ENCODE results near the gene PTPRT.

PTPRT gene

GRCh38 chr20:42795111-42795695 lies 394.5 kb downstream of the PTPRT start:
- DNase-seq (ENCODE audit: low spot score), result no peak

- DNase-seq (ENCODE audit: low spot score), result no peak
Measured at GRCh38 chr20:42792052-42792451, 397.7 kb downstream of the PTPRT start.

GRCh38 chr20:42790111-42790510 lies 399.6 kb downstream of the PTPRT start:
- DNase-seq (ENCODE audit: low spot score), result no peak

GRCh38 chr20:42788707-42789106 lies 401.0 kb downstream of the PTPRT start:
- DNase-seq (ENCODE audit: low spot score), result no peak

GRCh38 chr20:42785041-42785440 lies 404.7 kb downstream of the PTPRT start:
- no peak for DNase-seq (ENCODE audit: low spot score)

- DNase-seq (ENCODE audit: low spot score), result no peak
Measured at GRCh38 chr20:42779216-42779615, 410.5 kb downstream of the PTPRT start.

- no peak for DNase-seq (ENCODE audit: low spot score)
Measured at GRCh38 chr20:42775866-42776265, 413.8 kb downstream of the PTPRT start.

- no peak for DNase-seq (ENCODE audit: low spot score)
Measured at GRCh38 chr20:42775037-42775436, 414.7 kb downstream of the PTPRT start.

- no peak for DNase-seq (ENCODE audit: low spot score)
Measured at GRCh38 chr20:42763015-42763414, 426.7 kb downstream of the PTPRT start.

GRCh38 chr20:42756991-42757390 lies 432.7 kb downstream of the PTPRT start:
- no peak for DNase-seq (ENCODE audit: low spot score)

GRCh38 chr20:42754706-42755105 lies 435.0 kb downstream of the PTPRT start:
- DNase-seq (ENCODE audit: low spot score), result no peak

- DNase-seq (ENCODE audit: low spot score), result no peak
Measured at GRCh38 chr20:42752620-42753019, 437.1 kb downstream of the PTPRT start.

GRCh38 chr20:42749556-42749955 lies 440.1 kb downstream of the PTPRT start:
- DNase-seq (ENCODE audit: low spot score), result no peak

GRCh38 chr20:42747765-42748411 lies 441.8 kb downstream of the PTPRT start:
- no peak for DNase-seq (ENCODE audit: low spot score)

GRCh38 chr20:42744756-42745465 lies 444.8 kb downstream of the PTPRT start:
- no peak for DNase-seq (ENCODE audit: low spot score)

- DNase-seq (ENCODE audit: low spot score), result no peak
Measured at GRCh38 chr20:42742926-42743325, 446.8 kb downstream of the PTPRT start.

- no peak for DNase-seq (ENCODE audit: low spot score)
Measured at GRCh38 chr20:42741906-42742305, 447.8 kb downstream of the PTPRT start.

- no peak for DNase-seq (ENCODE audit: low spot score)
Measured at GRCh38 chr20:42740226-42740870, 449.4 kb downstream of the PTPRT start.

GRCh38 chr20:42739683-42740082 lies 450.0 kb downstream of the PTPRT start:
- no peak for DNase-seq (ENCODE audit: low spot score)

- no peak for DNase-seq (ENCODE audit: low spot score)
Measured at GRCh38 chr20:42735539-42735938, 454.2 kb downstream of the PTPRT start.

GRCh38 chr20:42734660-42735368 lies 454.9 kb downstream of the PTPRT start:
- no peak for DNase-seq (ENCODE audit: low spot score)

- DNase-seq (ENCODE audit: low spot score), result no peak
Measured at GRCh38 chr20:42721923-42722322, 467.8 kb downstream of the PTPRT start.

Data from LoVo (cell line).